ENCODE results near the gene GREB1. TPM values are rescaled to one million over a fixed set of nuclear protein-coding genes. Genes with fewer than 3 reads are reported as not detected.

Gene GREB1
- total and polyA plus RNA-seq, 2 experiments from 2014 or later = 12.0 to 35.0 TPM

- peaks cover 34% of the 10 kb centered on the region for H3K27me3 ChIP-seq (ENCODE audit: insufficient read depth)
- H3K27ac ChIP-seq (ENCODE audit: low read depth) = no peak overlapping the region
- H3K79me2 ChIP-seq (replicated peaks; ENCODE audit: insufficient read depth) = no peaks in the 10 kb centered on the region
- ATAC-seq = no peak
- H3K4me2 ChIP-seq = no peak overlapping the region
- Mint-ChIP-seq H3K4me3 (no peak overlapping the region; the same call in 2 of the 3 replicates), H3K27me3 (ENCODE audit: insufficient read depth, low read depth, poor library complexity) (peaks cover 22% of the 10 kb centered on the region), H3K9me3 (peaks cover 3% of the 10 kb centered on the region; the same call in 1 of the 3 replicates), H3K36me3 (ENCODE audit: low read depth) (no peaks in the 10 kb centered on the region), H3K27ac (no peak overlapping the region), H3K4me1 (peaks cover 5% of the 10 kb centered on the region; the same call in 2 of the 3 replicates)
- H3K9me2 ChIP-seq (ENCODE audit: insufficient read depth) = no peaks in the 10 kb centered on the region
- no peaks in the 10 kb centered on the region for H3K36me3 ChIP-seq (ENCODE audit: insufficient read depth)
- no peak overlapping the region for H2AFZ ChIP-seq
- no peak overlapping the region for H3K4me3 ChIP-seq
- TF ChIP-seq, protein P1, sequence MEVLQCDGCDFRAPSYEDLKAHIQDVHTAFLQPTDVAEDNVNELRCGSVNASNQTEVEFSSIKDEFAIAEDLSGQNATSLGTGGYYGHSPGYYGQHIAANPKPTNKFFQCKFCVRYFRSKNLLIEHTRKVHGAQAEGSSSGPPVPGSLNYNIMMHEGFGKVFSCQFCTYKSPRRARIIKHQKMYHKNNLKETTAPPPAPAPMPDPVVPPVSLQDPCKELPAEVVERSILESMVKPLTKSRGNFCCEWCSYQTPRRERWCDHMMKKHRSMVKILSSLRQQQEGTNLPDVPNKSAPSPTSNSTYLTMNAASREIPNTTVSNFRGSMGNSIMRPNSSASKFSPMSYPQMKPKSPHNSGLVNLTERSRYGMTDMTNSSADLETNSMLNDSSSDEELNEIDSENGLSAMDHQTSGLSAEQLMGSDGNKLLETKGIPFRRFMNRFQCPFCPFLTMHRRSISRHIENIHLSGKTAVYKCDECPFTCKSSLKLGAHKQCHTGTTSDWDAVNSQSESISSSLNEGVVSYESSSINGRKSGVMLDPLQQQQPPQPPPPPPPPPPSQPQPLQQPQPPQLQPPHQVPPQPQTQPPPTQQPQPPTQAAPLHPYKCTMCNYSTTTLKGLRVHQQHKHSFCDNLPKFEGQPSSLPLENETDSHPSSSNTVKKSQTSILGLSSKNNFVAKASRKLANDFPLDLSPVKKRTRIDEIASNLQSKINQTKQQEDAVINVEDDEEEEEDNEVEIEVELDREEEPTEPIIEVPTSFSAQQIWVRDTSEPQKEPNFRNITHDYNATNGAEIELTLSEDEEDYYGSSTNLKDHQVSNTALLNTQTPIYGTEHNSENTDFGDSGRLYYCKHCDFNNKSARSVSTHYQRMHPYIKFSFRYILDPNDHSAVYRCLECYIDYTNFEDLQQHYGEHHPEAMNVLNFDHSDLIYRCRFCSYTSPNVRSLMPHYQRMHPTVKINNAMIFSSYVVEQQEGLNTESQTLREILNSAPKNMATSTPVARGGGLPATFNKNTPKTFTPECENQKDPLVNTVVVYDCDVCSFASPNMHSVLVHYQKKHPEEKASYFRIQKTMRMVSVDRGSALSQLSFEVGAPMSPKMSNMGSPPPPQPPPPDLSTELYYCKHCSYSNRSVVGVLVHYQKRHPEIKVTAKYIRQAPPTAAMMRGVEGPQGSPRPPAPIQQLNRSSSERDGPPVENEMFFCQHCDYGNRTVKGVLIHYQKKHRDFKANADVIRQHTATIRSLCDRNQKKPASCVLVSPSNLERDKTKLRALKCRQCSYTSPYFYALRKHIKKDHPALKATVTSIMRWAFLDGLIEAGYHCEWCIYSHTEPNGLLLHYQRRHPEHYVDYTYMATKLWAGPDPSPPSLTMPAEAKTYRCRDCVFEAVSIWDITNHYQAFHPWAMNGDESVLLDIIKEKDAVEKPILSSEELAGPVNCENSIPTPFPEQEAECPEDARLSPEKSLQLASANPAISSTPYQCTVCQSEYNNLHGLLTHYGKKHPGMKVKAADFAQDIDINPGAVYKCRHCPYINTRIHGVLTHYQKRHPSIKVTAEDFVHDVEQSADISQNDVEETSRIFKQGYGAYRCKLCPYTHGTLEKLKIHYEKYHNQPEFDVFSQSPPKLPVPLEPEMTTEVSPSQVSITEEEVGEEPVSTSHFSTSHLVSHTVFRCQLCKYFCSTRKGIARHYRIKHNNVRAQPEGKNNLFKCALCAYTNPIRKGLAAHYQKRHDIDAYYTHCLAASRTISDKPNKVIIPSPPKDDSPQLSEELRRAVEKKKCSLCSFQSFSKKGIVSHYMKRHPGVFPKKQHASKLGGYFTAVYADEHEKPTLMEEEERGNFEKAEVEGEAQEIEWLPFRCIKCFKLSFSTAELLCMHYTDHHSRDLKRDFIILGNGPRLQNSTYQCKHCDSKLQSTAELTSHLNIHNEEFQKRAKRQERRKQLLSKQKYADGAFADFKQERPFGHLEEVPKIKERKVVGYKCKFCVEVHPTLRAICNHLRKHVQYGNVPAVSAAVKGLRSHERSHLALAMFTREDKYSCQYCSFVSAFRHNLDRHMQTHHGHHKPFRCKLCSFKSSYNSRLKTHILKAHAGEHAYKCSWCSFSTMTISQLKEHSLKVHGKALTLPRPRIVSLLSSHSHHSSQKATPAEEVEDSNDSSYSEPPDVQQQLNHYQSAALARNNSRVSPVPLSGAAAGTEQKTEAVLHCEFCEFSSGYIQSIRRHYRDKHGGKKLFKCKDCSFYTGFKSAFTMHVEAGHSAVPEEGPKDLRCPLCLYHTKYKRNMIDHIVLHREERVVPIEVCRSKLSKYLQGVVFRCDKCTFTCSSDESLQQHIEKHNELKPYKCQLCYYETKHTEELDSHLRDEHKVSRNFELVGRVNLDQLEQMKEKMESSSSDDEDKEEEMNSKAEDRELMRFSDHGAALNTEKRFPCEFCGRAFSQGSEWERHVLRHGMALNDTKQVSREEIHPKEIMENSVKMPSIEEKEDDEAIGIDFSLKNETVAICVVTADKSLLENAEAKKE (CRISPR knock-in tag; IDR thresholded peaks at IDR 0.05) = no peak
- TF ChIP-seq ZNF114 (CRISPR knock-in tag; IDR thresholded peaks at IDR 0.05) = no peak
- no peak for TF ChIP-seq EZH2phosphoT487 (IDR thresholded peaks at IDR 0.05; ENCODE audit: unreplicated experiment)
- TF ChIP-seq ZNF331 (CRISPR knock-in tag; IDR thresholded peaks at IDR 0.05; ENCODE audit: low read depth) = no peak
- TF ChIP-seq CREB1 (CRISPR knock-in tag; IDR thresholded peaks at IDR 0.05; ENCODE audit: low read depth) = no peak
- TF ChIP-seq ETS1 (IDR thresholded peaks at IDR 0.05) = no peak
- TF ChIP-seq, protein P2, sequence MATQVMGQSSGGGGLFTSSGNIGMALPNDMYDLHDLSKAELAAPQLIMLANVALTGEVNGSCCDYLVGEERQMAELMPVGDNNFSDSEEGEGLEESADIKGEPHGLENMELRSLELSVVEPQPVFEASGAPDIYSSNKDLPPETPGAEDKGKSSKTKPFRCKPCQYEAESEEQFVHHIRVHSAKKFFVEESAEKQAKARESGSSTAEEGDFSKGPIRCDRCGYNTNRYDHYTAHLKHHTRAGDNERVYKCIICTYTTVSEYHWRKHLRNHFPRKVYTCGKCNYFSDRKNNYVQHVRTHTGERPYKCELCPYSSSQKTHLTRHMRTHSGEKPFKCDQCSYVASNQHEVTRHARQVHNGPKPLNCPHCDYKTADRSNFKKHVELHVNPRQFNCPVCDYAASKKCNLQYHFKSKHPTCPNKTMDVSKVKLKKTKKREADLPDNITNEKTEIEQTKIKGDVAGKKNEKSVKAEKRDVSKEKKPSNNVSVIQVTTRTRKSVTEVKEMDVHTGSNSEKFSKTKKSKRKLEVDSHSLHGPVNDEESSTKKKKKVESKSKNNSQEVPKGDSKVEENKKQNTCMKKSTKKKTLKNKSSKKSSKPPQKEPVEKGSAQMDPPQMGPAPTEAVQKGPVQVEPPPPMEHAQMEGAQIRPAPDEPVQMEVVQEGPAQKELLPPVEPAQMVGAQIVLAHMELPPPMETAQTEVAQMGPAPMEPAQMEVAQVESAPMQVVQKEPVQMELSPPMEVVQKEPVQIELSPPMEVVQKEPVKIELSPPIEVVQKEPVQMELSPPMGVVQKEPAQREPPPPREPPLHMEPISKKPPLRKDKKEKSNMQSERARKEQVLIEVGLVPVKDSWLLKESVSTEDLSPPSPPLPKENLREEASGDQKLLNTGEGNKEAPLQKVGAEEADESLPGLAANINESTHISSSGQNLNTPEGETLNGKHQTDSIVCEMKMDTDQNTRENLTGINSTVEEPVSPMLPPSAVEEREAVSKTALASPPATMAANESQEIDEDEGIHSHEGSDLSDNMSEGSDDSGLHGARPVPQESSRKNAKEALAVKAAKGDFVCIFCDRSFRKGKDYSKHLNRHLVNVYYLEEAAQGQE (IDR thresholded peaks at IDR 0.05; ENCODE audit: unreplicated experiment) = no peak
- no peak for TF ChIP-seq CTCF (conservative IDR thresholded peaks at IDR 0.05; ENCODE audit: low read depth in 2 of 2)
- TF ChIP-seq JUNB (IDR thresholded peaks at IDR 0.05; ENCODE audit: unreplicated experiment) = no peak
- no peak for DNase-seq (ENCODE audit: low spot score)
- H3K4me1 ChIP-seq (ENCODE audit: insufficient read depth) = no peaks in the 10 kb centered on the region; the same call in 1 of the 2 replicates
- H4K20me1 ChIP-seq (replicated peaks; ENCODE audit: insufficient read depth) = no peaks in the 10 kb centered on the region
- H3F3A ChIP-seq (replicated peaks; ENCODE audit: low read depth) = no peaks in the 10 kb centered on the region
Measured at GRCh38 chr2:11667866-11668637, 134.2 kb downstream of the GREB1 start.
